ENCODE results near the gene PPT2. TPM values are rescaled to one million over a fixed set of nuclear protein-coding genes. Genes with fewer than 3 reads are reported as not detected.
"Not testable (repeated sequence)": the region's sequence is repeated elsewhere in the genome, so short reads cannot be mapped to it uniquely, and the experiment has no call there.

Gene PPT2
- total RNA-seq, 2 donors from 2014 or later: 18.8 to 19.9 TPM

DNA sequence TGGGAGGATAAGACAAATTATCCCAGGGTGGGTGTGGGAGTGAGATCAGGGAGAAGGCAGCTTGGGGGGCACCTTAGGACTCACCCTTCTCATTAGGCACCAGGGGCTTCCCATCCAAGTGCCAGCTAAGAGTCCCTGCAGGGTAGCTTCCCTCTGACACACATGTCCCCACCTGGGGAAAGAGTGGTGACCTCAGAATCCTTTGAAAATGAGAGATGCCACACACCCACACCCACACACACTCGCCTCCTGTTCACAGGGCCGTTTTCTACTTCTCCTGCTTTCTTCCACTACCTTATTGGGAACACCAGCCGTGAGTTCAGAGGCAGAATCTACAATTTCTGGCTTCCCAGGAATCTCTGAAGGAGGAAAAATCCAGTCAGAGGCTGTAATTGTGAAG is 29.1 kb downstream of the PPT2 start:
- intact Hi-C loops (cut with DNase I, micrococcal nuclease): no loop called here
- no peak for DNase-seq
- no peak for ATAC-seq

DNA sequence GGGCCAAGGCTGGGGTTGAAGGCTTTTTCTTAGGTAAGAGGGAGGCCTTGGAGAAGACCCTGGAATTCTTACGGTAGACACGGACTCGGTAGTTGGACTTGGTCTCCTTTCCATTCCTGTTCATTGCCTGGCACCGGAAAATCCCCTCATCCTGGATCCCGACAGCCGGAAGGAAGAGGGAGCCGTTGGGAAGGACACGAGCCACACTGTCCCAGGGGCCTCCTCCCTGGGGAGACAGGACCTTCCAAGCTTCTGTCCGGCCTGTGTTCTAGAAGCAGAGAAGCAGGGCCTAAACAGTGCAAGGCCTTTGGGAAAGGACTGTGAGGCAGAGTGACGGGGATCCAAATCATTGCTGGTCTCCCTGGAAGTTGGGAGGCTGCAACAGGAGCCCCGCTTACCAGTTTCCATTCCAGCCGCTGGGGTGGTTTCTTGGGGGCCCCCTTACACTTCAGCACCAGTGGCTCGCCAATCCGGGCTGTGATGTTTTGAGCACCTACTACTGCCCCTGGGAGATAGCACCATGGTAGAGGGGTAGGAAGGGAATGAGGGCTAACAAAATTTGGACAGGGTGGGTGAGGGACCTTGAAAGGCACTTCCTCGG is 29.6 kb downstream of the PPT2 start:
- ATAC-seq (no peak), DNase-seq (no peak)
- intact Hi-C loops (cut with DNase I, micrococcal nuclease): no loop called here

DNA sequence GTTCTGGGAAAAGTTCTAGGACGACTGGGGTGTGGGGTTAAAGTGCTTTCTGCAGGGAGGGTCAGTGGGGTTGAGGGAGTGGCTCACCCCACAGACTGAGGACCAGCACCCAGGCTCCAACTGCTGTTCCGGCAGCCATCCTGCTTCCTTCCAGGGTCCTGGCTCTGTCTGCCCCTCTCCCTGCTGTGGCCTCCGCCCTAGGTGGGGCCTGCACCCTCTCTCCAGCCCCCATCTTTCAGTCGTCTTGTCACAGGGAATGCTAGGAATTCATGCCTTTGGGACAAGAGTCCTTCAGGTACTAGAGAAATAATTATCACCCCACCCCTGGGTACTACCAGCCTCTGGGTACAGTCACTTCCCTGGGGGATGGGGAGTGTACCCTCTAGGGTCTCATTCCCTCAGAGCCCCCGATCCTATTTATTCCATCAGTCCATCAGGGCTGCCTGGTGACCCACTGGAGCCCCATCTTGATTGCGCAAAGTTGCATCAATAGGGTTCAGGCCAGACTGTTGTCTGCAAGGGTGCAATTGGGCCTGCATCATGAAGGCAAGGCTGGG is 30.2 kb downstream of the PPT2 start, which contains the start of gene AGER:
AGER (minus strand) TSS at position 170 of the 557 bp plus-strand sequence; CDS start at position 139, 31 bp downstream.
- intact Hi-C loops (cut with DNase I, micrococcal nuclease): no loop called here
- DNase-seq: no peak
- ATAC-seq: no peak

DNA sequence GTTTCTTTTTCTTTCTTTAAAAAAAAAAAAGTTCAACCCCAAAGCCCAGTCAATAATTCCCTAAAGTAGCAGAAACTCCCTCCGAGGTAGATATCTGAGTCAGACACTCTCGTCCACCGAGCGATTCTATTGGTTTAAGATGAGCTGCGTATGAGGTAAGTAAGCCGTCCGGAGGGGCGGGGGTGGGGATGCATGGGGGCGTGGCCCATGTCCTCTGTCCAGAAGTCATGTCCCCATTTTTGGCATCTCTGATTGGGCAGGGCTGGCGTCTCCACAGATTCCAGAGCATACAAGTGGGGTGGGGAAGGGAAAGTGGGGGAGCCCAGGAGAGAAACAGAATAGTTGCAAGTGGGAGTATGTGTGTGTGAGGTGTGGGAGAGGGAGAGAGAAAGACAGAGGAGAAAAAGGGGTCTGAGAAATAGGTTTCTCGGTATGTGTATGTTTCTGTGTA is 31.8 kb downstream of the PPT2 start:
- peak; percentile 32 for ATAC-seq
- intact Hi-C loops (cut with DNase I, micrococcal nuclease): not testable (repeated sequence)
- DNase-seq: peak; percentile 78 to 83

DNA sequence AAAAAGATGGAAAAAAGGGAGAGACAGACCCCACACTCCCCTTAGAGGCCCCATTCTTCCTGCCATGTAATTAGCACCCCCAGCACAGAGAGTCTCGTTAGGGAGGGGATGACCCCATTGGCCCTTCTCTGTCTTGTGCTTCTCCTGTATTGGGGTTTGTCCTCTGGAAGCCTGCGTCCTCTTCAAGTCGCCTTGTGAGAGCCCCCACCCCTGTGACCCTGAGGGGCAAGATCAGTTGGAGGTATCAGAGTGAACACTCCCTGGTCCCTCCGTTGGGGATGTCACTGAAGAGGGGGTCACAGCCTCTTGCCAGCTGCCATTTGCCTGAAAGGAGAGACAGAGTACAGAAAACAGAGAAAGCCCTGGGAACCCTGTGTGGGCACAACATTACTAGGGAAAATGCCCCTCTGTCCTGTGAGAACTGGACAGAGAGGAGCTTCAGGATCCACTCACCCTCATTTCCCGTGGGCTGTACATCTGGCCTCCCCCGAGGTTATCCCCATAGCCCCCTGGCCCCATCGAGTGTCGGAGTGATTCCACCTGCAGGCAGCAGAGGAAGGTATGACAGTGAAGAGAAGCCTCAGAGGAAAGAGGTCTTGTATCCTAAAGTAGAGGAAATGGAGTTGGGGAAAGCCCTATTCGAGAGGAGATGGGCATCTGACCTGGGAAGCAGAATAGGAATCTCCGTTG is 32.4 kb downstream of the PPT2 start:
- DNase-seq; intact Hi-C loops (cut with DNase I, micrococcal nuclease); ATAC-seq: not testable (repeated sequence)

DNA sequence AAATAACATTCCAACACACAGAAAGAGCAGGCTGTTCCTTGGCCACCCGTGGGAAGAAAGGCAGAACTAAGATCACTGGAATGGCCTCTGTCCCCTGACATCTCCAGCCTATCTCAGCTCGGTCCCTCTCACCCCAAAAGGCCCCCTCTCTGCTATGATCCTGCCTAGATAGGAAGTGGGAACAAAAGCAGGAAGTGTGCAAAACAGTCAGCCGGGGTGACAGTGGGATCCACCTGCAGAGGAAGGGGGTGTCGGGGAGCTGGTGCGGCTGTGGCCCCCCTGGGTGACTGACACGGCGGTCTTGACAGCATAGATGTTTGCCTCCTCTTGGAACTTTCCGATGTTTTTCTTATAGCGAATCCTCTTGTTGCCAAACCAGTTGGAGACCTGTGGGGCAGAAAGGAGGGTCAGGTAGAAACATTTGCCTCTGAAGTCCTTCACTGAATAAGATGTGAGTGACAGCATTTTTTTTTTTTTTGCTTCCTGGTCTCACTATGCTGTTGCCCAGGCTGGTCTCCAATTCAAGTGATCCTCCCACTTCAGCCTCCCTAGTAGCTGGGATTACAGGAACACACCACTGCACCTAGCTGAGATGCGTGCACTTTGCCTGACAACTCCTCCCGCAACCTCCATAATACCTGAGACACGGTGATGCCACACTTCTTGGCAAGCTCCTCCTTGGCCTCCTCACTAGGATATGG is 33.2 kb downstream of the PPT2 start:
- DNase-seq (no peak), ATAC-seq (no peak)
- intact Hi-C loops (cut with DNase I, micrococcal nuclease): no loop called here

DNA sequence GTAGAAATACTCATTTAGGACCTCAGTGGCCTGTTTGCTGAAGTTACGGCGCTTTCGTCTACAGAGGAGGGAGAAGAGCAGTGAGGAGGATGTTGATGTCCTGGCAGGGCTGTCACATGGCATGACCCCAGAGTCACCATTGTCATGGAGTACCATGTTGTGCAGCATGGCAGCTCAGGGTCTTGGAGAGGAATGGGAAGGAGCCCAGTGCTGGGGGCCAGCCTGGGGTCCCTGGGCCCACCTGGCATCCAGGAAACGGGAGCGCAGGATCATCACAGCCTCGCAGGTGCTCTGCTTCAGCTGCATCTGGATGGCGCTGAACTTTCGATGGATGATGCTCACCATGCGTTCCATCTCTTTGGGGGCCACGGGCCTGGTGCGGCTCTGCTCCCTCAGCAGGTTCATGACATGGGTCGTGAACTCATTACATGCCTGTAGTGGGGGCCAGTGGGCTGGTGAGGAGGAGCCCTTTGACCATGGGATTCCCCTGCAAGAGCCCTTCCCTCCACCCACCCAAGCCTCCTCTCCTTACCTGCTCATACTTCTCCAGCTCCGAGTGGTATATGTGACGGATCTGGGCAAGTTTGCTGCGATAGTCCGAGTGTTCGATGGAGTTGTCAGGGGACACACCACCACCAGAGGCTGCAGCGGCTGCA is 33.9 kb downstream of the PPT2 start:
- intact Hi-C loops (cut with DNase I, micrococcal nuclease): not testable (repeated sequence)

DNA sequence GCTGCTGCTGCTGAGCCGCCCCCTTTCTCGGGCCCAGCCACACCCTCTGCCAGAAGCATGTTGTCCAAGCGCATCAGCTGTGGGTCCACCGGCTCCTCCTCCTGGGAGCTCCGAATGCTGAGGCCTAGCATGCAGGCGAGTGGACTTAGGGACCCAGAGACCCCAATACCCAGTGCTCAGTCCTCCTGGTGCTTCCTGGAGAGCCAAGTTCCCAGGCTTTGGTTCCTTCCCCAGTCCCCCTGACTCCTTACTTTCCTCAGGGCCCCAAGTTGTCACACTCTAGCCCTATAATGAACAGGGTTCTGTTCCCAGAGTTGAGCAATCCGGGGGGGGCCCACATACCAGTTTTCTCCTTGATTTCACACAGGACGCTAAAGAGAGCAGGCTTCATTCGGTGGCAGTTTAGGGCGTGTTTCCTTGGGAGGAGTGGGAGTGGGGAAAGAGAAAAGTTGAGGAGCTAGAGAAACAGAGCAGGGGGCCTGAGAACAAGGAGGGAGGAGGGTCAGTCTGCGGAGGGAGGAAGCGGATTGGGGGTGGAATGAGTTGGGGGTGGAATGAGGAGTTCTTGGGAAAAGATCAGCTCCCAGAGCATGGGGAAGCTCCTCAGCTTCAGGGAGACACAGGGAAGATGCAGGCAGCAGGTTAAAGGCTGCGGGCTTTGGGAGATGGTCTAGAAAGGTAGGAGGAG is 34.6 kb downstream of the PPT2 start:
- ATAC-seq (no peak), DNase-seq (no peak)
- intact Hi-C loops (cut with DNase I, micrococcal nuclease): no loop called here

More for the DNA sequence above, 33.9 kb downstream of the PPT2 start:
- not testable (repeated sequence) for ATAC-seq, DNase-seq

DNA sequence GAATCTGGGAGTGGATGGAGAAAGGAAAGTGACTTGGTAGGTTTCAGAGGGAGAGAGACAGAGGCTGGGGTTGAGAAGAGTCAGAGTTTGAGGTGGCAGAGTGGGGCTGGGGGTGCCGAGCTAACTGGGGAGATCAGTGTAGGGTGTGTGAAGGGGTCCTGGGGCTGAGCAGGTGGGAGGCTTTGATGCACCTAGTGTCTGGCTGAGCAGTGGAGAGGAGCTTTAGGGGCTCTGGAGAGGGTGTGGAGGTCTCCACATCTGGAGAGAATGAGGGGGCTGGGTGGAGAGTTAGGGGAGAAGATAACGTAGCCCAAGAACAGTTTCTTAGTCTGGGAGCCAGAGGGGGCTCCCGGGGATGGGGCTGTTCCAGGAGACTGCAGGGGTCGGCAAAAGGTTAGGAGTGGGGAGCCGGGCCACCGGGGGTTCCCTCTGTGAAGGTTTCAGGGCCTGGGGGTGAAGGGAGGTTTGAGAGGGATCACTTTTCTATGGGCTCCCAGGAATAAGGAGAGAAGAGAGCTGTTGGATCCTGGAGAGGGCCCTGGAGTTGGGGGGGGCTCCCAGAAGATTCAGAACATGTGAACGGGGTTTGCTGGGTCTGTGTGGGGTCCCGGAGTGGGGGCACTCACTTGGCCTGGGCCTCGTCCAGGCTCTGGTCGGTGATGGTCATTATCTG is 35.3 kb downstream of the PPT2 start:
- peak; percentile 1 for ATAC-seq
- DNase-seq: no peak
- intact Hi-C loops (cut with DNase I, micrococcal nuclease): no loop called here

DNA sequence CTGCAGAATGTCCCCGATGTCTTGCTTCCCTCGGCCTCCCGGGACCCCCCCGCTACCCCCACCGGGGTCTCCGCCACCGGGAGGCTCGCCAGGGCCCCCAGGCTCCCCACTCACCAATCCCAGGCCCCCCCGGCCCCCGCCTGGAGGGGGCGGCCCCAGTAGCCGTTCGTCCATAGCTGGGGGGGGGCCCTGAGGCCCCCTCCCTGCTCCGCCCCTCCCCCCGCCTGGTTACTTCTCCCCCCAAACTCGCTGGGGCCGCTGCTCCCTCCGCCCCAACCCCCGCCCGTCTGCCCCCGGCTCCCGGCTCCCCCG is 35.8 kb downstream of the PPT2 start:
- peak; percentile 3 for ATAC-seq
- DNase-seq: peak in 1 of 2 donors; percentile 65
- intact Hi-C loops (cut with DNase I, micrococcal nuclease): loop anchor here in 1 of 2 donors (10.0 kb wide), 1 partner anchor 75 kb away; no protein-coding TSS in a partner anchor

DNA sequence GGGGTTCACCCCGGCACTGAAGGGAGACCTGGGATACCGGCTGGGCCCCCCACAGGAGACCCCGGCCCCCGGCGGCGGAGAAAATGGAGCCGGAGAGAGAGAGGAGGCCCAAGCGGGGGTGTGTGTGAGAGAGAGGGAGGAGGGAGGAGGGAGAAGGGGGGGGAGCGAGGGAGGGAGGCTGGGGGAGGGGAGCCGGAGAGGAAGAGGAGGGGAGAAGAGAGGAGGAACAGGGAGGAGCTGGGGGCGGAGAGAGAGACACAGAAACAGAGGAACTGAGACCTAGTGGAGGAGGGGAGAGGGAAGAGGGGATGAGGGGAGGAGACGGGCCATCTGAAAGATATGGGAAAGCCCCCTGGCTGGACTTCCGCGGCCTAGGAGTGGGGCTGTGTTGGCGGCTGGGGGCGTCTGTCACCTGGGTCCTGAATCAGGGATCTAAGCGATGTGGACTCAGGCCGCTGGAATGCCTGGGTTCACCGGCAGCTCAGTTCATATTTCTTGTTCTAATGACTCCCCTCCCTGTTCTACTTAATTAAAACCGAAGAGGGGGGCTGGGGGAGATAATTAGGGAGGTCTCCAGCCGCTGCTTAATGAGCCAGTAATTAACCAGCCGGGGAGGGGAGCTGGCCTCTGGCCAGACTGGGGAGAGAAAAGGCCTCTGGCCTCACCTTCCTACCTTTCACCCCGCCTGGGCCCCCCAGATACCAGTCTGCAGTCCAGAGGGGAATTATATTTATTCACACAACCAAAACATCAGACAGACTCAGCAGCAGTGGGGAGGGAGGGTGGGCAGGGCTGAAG is 36.3 kb downstream of the PPT2 start, which contains the start of gene PBX2:
PBX2 (minus strand) TSS at position 149 of the 798 bp plus-strand sequence. CDS start 287 bp downstream, outside the sequence.
- intact Hi-C loops (cut with DNase I, micrococcal nuclease): loop anchor here in 1 of 2 donors (10.0 kb wide), 1 partner anchor 75 kb away; no protein-coding TSS in a partner anchor
- DNase-seq: peak; percentile 94 to 97
- ATAC-seq: peak; percentile 79

DNA sequence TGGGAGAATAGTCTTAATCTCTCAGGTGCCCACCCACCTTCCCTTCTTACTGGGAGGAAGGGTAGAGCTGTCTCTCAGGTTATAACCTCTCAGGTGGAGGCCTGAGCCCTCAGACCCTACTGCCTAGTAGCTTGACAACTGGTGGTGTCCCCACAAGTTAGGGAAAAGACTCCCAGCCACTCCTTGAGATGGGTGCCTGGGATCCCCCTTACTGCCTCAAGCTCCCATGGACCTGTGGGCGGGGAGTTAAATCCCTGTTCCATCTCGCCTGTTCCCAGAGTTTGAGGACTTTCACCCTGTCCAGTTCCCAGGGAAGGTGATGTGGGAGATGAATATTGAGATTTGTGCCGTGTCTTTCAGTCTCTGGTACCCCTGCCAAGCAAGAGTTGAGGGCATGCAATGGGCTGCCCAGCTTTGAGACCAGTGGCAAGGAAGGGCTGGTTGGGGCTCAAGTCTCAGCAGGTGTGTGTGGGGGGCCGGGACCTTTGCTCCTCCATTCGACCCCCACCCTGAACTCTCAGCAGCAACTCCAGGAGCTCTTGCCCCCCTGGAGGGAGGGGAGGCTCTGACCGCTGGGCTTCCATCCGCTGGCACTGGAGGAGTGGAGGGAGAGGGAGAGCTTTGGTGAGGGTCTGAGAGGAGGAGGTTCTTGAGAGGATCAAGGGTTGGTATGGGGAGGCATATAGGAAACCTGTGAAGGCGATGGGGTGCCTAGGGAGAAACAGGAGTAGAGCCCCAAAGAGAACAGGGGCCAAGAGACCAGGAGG is 37.2 kb downstream of the PPT2 start:
- no peak for DNase-seq
- intact Hi-C loops (cut with DNase I, micrococcal nuclease): loop anchor here in 1 of 2 donors (10.0 kb wide), 1 partner anchor 76 kb away; no protein-coding TSS in a partner anchor
- no peak for ATAC-seq

DNA sequence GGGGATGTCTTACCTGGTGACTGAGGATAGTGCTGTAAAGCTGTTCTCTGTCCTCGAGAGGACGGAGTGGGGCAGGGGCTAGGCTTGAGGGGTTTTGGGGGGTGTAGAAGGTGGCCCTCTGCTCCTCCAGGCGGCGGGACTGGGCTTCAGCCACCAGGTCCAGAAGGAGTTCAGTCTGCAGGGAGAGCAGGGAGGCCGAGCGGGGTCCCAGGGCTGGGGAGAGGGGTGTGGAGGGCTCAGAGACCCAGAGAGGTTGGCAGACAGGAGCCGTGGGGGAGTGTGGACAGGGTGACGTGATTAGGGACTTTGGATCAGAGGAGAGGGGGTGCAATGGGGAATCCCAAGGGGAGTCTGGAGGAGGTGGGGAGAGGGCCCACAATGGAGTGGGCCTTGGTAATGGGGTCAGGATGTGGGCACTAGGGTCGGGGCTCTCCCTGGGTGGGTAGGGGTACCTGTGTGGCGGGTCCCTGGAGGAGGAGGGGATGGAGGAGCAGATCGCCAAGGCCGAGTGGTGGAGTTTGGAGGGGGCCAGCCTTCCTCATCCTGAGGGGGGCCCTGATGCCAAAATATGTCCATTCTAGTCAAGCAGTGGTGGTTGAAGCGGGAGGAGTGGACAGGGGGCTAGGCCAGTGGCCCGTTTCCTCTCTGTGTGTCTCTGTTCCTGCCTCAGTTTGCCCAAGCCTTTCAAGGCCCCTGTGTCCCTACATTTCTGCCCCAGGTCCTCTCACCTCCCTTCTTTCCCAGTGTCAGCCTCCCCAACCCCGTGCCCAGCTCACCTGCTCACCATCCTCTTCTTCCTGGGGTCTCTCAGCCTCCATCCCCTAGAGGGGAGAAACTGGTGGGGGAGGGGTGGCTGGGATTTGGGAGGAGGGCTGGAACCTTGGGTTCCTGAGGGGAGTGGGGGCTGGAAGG is 38.0 kb downstream of the PPT2 start:
- ATAC-seq (no peak), DNase-seq (no peak)
- intact Hi-C loops (cut with DNase I, micrococcal nuclease): loop anchor here in 1 of 2 donors (10.0 kb wide), 1 partner anchor 77 kb away; no protein-coding TSS in a partner anchor

DNA sequence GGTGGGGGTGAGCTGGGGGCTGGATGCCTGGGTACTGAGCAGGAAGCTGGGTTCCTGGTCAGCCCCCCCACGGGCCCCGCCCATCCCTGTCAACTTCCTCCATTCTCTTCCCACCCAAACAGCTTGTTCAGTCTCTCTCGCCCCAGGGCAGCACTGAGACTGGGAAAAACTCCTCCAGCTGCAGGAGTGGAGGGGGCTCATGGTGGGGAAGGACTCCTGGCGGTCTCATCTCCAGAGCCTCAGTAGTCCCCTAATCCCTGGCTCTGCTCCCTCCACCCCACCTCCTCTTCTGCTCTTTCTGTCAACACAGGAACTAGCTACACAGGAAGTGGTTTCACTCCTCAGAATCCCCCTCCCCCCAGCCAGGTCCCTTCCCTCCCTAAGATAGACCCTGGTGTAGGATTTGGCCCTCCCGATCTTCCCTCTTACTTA is 38.7 kb downstream of the PPT2 start, which contains the start of gene GPSM3:
GPSM3 (minus strand) TSS at position 36 of the 432 bp plus-strand sequence. CDS start 130 bp downstream, outside the sequence.
- DNase-seq: peak; percentile 75 to 82
- ATAC-seq: no peak
- intact Hi-C loops (cut with DNase I, micrococcal nuclease): loop anchor here in 1 of 2 donors (10.0 kb wide), 1 partner anchor 78 kb away; no protein-coding TSS in a partner anchor

DNA sequence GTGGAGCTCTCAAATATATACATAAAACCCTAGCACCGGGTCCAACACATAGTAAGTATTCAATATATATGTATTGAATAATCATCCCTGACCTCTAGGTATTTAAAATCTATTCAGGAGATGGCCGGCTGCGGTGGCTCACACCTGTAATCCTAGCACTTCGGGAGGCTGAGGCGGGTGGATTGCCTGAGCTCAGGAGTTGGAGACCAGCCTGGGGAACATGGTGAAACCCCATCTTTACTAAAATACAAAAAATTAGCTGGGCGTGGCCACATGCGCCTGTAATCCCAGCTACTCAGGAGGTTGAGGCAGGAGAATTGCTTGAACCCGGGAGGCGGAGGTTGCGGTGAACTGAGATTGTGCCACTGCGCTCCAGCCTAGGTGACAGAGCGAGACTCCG is 39.2 kb downstream of the PPT2 start:
- ATAC-seq, DNase-seq: not testable (repeated sequence)
- intact Hi-C loops (cut with DNase I, micrococcal nuclease): loop anchor here in 1 of 2 donors (10.0 kb wide), 1 partner anchor 78 kb away; no protein-coding TSS in a partner anchor

Data from left colon (tissue), 2 donors.